ENCODE results near the gene CELF4. TPM values are rescaled to one million over a fixed set of nuclear protein-coding genes. Genes with fewer than 3 reads are reported as not detected.

CELF4 gene
- total RNA-seq, 1 donor from 2014 or later = 0.19 TPM

DNA sequence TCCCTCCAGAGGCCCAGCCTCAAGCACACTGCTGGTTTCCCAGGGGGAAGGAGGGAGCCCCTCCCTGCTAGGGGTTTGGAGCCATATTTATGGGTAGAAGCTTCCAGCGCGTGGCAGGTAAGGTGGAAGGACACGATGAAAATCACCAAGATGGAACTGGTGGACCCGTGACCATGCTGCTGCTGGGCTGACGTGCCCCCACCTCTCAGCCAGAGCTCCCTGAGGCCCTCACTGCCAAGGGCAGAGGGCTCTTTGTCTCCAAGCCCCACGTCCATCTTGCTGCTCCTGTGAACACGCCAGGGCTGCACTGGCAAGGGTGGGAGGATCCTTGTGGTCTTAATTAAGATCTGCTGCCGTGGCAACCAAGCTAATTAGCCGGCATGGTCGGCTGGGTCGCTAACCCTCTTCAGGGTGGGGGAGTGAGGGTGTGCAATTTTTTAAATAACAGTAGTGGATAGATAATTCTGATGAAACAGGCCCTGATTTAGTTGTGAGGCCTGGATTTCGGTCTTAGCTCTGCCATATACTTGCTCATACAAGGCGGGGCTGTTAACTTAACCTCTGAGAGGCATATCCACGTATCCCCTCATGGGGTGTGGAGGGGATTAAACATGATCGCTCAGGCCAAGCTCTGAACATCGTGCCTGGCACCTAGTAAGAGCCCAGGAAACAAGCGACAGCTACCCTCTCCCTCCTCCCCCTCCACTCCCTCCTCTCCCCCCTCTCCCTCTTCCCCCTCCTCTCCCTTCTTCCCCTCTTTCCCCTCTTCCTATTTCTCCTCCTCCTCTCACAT, 232.8 kb downstream of the CELF4 start:
- intact Hi-C loops (cut with DNase I) = no loop called here
- no peak for ATAC-seq (ENCODE audit: poor library complexity)
- no peak for DNase-seq

DNA sequence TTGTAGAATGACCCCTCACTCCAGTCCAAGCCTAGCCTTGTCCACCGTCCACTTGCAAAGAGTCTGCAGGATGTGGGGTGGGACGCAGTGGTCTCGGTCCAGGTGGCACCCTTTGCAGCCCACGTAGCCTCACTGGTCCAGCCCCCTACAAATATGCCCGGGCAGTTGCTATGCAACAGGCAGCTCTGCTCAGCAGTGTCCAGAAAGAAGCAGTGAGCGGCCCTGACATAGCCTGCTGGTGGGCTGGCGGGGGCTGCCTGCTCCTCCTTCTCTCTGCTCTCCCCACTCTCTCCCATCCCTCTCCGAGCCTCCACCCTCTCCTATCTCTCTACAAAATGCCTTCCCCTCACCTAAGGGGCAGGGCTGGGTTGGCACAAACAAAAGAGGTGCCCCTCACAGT, 233.4 kb downstream of the CELF4 start:
- DNase-seq = no peak
- intact Hi-C loops (cut with DNase I) = no loop called here
- ATAC-seq (ENCODE audit: poor library complexity) = no peak

DNA sequence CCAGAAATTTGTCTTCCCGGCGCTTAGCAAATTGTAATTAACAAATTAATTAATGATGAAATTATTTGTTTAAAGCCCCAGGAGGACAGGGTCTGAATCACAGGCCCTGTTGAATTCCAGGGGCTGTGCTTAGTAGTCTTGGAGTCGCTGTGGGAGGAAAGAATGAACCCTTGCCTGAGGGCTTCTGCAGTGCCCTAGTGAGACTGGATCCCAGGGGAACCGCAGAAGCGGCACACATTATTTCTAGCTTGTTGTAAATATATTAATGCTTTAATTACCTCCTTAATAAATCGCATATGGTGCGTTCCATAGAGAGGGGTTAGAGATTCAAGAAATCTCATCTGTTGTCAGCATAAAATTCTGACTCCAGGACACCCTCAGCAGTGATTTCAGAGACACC, 235.4 kb downstream of the CELF4 start:
- intact Hi-C loops (cut with DNase I) = no loop called here
- ATAC-seq (ENCODE audit: poor library complexity) (no peak), DNase-seq (no peak)

DNA sequence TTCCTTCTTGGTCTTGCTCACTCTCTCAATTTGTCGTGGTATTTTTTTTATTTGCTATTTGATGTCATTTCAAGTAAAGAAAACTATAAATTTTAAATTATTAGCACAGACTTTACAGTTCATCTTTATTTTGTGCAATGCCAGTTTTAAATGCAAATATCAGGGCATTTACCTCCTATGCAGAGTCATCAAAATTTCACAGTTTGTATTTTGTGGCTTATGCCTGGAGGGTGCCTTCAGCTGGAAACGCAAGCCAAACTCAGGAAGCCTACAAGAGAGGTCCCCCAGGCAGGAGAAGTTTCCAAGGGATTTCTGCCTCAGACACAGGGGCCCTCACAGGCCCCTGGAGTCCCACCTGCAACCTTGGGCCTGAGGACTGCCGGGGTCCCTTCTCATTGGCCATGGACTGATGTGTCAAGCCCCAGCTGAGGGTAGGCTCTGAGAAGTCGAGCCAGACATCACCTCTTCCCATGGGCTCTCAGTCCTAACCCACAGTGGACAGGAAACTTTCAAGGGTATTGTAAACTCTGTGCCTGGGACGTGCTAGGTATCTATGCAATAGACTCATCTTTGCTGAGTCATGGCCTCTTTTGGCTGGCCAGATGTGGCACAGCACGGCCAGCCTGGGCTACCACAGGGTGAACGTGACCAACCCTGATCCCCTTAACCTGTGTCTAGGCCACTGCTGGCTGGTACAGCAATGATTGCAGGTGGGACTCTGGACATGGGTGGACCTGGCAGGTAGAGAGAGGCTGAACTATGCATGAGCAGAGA, 236.5 kb downstream of the CELF4 start:
- ATAC-seq (ENCODE audit: poor library complexity) (no peak), DNase-seq (no peak)
- intact Hi-C loops (cut with DNase I) = no loop called here

DNA sequence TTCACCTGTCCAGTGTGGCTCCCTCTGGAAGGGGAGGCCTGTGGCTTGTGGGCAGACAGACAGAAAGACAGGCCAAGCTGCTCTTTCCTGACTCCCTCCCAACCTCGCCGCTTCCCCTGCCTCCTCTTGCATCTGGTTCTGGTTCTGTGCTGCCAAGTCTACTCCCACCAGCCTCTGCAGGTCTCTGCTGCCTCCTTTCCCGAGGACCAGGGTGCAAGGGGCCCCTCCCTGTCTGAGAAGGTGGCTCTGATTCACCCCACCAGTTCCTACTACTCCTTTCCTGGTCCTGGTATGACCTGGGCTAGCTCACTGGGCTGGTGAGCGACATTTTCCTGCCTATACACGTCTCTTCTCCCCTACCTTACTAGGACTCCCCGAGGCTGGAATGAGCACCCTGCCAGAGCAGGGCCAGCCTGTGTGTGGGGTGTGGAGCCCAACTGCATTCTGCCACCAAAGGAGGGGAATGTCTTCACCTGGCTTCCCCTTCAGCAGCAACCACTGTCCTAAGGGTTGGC, 238.5 kb downstream of the CELF4 start:
- ATAC-seq (ENCODE audit: poor library complexity) (no peak), DNase-seq (no peak)
- intact Hi-C loops (cut with DNase I) = no loop called here

DNA sequence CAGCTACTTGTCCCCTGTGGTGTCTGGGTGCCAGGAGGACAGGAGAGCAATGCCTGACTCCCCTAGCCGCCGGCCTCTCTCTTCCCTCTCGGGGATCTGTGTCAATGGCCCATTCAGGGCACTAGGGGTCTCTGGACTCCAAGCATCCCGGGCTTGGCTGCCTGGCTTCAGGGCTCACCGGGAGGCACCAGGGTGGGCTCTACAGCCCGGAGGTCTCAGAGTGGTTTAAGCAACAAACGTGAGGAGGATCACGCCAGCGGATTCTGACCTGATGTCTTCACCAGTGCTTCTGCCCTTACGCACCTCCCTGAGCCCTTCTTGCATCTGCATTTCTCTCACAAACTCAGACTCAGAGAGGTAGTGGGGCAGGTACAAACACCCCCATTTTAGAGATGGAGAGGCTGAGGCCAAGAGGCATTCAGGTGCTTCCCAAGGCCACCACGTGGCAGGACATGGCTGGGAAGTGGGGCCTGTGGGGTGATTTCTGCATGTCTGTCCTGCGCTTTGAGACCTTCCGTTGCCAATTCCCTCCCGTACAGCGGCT, 243.0 kb downstream of the CELF4 start:
- ATAC-seq (ENCODE audit: poor library complexity) (peak; percentile 69), DNase-seq (no peak)
- intact Hi-C loops (cut with DNase I) = no loop called here

DNA sequence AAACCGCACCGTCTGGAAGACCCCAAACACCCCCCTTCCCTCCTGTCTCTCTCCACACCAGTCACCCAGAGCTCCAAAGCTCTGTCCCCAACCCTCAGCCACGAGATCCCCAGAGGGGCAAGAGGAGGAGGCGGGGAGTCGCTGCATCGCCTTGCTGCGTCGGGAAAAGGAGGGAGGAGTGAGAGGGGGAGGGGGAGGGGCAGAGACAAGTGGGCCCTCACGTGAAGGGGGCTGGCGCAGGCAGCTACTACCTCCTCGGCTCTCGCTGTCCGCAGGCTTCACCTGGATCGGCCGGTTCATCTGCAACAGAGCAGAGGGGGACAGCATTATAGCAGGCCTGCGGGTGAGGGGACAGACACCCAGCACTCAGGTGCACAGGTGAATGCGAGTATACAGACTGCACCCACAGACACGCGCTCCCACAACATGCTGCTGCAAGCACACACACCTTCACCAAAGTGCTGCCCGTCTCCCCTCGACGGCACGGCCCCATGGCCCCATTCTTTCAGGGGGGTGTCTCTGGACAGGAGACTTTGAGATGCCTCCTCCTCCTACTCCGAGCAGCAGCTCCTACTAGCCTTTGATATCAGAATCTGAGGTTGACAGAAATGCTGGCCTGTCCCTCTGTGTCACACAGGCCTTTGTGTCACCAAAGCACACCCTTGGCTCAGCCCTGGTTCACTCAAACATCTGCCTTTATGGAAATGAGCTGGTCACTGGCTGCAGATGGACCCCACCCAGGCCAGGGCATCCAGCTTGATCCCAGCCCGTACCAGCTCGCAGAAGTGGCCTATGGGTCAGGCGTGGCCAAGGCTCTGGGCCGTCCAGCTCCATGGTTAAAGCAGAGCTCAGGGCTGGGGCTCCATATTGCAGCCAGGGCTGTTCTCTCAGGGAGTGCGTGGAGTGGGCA, 243.8 kb downstream of the CELF4 start:
- peak; percentile 21 for ATAC-seq (ENCODE audit: poor library complexity)
- no peak for DNase-seq
- intact Hi-C loops (cut with DNase I) = no loop called here

DNA sequence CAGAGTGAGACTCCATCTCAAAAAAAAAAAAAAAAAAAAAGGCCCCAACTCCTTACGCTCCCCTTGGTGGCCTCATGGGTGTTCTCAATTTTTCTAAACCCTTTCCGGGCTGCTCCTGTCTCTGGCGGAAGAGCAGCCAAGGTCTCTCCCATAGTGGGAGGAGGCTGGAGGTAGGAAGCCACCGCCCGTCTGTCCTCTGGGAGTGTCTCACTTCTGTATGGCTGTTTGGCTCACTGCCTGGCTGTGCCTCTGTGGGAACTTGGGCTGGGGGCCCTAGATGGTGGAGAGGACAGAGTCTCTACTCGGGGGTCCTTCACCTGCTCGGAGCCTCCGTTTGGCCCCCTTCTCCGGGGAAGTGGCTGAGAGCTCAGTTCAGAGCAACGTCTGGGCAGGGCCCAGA, 245.3 kb downstream of the CELF4 start:
- intact Hi-C loops (cut with DNase I) = no loop called here
- ATAC-seq (ENCODE audit: poor library complexity) = no peak
- no peak for DNase-seq

DNA sequence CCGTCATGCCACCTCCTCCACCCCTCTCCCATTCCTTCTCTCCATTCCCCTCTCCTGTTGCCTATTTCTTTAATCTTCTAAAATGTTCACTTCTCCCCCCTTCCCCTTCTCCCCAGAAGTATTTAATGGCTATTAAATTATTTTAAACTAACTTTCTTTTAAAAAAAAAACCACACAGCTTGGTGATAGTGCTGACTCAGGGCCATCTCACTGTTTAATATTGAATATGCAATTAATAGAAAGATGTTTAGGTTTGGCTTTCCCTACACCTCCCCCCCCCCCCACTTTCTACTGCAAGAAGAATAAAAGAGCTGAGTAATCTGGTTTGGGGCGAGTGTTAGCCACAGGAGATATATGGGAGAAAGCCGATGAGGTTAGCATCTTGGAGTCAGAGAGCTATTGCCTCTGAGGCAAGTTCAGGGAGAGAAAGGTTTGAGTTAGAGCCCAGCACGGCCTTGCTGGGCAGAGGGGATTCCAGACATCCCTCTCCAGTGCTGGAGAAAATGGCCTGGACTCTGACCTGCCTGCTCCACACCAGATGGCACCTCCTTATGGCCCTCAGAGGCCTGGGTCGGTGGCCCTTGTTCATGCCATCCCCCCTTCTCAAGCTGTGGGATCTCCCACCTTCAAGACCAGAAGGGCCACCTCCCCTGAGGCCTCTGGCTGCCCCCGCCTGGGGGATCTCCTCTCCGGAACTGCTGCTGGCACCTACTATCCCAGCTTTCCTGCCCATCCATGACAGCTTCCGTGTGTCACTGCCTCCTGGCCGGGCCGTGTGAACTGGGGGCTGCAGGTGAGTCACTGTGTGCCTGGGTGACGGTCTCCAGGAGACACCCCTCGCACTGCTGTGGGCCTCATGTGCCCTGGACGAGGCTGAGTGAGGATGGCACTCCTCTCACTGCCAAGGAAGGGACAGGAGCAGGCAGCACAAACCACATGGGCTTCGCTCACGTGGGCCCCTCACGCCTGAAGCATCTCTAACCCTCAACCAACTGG, 246.9 kb downstream of the CELF4 start:
- intact Hi-C loops (cut with DNase I) = no loop called here
- ATAC-seq (ENCODE audit: poor library complexity) (no peak), DNase-seq (no peak)

DNA sequence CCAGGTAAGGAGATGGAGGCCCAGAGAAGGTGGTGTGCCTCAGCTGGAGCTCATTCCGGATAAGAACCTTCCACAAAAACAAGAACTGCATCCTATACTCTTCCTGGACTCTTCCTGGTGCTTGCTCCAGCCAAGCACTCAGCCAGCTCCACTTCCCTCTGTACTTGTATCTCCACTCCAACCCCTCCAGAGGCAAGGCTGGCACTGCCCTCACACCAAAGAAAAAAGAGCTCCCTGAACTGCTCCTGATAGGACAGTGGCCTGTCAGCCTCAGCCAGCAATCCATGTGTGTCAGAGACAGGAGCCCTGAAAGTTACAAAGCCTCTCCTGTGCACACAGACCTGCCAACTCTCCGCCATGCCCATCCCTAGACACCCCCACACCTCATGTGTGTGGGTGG, 248.1 kb downstream of the CELF4 start:
- intact Hi-C loops (cut with DNase I) = no loop called here
- DNase-seq (no peak), ATAC-seq (ENCODE audit: poor library complexity) (no peak)

DNA sequence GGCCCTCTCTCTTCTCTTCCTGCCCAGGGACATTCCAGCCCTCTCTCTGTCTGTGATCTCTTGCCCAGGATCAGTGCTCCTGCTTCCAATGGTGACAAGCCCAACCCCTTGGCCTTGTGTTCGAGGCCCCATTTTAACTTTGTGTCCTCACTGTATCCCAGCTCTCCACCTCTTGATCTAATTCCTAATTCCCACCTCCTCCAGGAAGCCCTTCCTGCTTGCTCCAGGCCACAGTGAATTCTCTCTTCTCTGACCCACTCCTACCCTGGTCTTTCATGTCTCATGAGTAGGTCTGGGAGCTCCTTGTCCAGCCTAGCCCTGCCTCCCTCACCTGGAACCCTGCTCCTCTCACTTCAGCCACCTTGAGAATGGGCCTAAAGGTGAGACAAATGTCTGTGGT, 249.1 kb downstream of the CELF4 start:
- DNase-seq = no peak
- intact Hi-C loops (cut with DNase I) = no loop called here
- no peak for ATAC-seq (ENCODE audit: poor library complexity)

DNA sequence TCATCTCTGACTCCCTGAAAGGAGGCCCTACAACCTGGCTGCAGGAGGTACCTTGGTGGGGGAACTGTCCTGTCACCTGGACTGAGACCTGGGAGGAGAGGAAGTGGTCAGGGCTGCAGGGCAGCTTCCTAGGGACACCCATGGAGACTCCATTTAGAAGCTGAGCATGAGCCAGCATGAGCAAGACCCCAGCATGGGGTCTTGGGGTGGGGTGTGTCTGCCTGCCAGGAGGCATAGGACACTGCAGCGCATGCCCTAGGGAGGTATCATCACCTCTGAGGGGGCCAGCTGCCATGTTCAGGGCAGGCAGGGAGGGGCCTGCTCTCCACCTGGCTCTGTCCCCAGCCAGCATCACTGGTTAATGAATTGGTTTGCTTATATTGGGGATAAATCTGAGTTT, 249.7 kb downstream of the CELF4 start:
- intact Hi-C loops (cut with DNase I) = no loop called here
- no peak for ATAC-seq (ENCODE audit: poor library complexity)
- no peak for DNase-seq

DNA sequence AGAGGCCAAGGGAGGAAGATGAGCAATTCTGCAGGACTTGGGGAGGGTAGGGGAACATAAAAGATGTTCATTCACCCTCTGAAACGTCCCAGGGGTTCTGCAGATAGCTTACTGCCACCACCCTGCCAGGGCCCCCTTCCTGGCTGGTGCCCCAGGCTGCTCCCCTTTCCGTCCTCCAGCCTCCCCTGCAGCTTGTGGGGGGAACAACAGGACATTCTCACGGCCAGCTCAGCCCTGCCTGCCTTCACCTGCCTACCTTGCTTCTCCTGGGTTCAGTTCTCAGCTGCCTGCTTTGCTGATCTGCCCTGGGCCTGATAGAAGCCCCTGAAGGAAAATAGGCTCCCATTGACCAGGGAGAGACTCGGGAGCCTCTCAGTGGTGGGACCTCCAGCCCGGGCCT, 251.1 kb downstream of the CELF4 start:
- no peak for ATAC-seq (ENCODE audit: poor library complexity)
- no peak for DNase-seq
- intact Hi-C loops (cut with DNase I) = no loop called here

DNA sequence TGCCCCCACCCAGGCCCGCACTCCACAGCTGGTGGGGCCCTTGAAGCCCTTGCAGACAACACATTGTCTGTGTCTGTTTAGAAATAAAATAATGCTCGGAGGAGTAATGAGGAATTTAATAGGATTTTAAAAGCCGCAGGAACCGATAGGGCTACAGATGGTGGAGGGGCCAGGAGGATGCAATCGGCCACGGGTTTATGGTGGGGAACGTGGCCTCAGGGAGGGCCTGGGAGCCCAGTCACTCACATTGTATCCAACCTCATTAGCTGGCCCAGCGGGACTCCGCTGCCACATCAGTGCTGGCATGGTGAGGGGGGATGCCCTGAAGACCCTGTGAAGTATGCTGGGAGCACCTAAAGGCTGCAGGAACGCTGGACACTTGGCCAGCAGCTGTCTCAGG, 252.0 kb downstream of the CELF4 start:
- intact Hi-C loops (cut with DNase I) = no loop called here
- no peak for ATAC-seq (ENCODE audit: poor library complexity)
- no peak for DNase-seq

DNA sequence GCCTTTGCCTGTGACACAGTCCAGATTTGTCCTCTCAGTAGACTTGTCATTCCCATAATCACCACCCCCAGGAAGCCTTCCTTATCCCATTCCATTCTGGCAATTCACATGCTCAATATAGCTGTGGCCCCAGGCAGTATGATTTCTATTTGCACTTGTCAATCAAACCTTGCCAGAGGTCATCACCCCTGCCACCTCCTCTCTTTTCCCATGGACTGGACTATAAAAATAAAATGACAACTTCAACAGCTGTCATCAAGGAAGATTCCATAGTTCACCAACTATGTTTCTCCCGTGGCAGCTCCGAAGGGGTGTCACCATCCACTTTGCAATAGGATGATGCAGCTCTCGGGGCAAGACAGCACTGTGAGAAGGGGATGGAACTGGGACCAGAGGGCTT, 255.7 kb downstream of the CELF4 start:
- no peak for ATAC-seq (ENCODE audit: poor library complexity)
- no peak for DNase-seq
- intact Hi-C loops (cut with DNase I) = no loop called here

DNA sequence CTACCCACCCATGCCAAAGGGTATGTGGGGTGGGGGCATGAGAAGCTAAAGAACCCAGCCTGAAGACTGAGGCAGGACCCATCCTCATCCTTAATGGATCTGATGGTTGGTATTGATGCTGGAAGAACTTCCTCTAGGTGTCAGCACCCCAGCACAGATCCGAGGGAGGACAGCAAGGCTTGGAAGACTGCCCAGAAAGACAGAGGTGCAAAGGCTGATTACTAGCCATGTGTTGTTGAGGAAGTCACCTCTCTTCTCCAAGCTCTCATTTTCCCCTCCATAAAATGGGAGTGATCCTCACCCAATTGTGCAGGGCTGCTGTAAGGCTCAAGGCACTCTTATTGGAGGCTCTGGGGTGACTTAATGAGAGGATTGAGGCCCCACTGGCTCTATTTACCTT, 256.5 kb downstream of the CELF4 start:
- DNase-seq = no peak
- no peak for ATAC-seq (ENCODE audit: poor library complexity)
- intact Hi-C loops (cut with DNase I) = no loop called here

DNA sequence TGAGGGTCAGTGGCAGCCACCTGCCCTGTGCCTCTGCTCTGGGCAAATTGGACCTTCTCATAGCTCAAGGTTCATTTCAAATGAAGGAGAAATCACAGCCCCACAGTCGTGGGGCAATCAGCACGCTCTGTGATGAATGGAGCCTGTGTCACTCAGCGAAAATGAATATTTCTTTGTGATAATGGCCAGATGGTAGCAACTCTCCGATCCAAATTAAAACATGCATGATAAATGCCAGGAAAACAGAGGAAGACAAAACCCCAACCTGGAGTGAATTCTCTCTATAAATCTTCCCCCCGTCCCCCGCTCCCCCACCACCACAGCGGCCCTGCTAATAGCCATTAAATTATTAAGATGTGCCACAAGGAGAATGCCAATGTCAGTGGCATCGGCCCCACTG, 258.4 kb downstream of the CELF4 start:
- no peak for DNase-seq
- intact Hi-C loops (cut with DNase I) = no loop called here
- no peak for ATAC-seq (ENCODE audit: poor library complexity)

DNA sequence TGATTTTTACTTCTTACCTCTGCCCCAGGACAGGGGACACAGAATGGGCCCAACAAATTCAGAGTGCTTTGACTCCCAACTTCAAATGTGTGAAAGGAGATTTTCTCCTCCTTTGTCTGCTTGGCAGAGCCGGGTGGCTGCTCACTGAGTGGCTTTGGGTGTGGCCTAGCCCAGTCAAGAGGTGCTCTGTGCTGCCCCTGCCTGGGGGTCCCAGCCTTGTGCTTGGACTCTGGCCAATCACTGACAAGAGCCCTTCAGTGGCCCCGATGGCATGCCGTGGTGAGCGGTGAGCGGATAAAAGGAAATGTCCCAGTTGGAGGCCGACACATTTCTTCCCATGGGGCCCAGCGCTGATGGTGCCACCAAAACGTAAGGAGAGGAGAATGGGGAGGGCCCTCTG, 259.2 kb downstream of the CELF4 start:
- intact Hi-C loops (cut with DNase I) = no loop called here
- ATAC-seq (ENCODE audit: poor library complexity) (no peak), DNase-seq (no peak)
